Choroid plexus epithelial cell (primary cell): Measurements from ENCODE around the gene EHMT1.

Experiments
- DNase-seq: peaks from one replicate; pipeline ENCODE4 v3.0.0-alpha.2; 2010; ENCODE audit warnings: low read depth
- H3K4me3 ChIP-seq: 2 replicates; pipeline ENCODE4 v1.5.1; 2011; ENCODE audit warnings: low read depth, mild to moderate bottlenecking, control low read depth, low read length, moderate library complexity
- TF ChIP-seq, protein P1 (sequence below): conservative IDR thresholded peaks from 2 replicates; pipeline ENCODE4 v1.5.1; 2011; ENCODE audit warnings: low read depth, mild to moderate bottlenecking, control low read depth, inconsistent platforms, low read length, moderate library complexity

The EHMT1 gene

DNA sequence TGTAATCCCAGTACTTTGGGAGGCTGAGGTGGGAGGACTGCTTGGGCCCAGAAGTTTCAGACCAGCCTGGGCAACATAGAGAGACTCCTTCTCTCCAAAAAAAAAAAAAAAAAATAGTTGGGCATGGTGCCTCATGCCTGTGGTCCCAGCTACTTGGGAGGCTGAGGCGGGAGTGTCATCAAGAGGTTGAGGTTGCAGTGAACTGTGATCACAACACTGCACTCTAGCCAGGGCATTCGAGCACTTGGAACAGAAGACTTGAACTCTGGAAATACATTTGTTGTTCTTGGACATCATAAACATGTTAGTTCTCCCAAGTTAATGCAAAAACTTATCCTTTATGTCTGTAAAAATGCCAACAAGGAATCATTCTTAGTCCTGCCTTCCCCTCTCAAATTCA, 29.6 kb downstream of the EHMT1 start:
- peak; percentile 35 for DNase-seq
- TF ChIP-seq, protein P1, sequence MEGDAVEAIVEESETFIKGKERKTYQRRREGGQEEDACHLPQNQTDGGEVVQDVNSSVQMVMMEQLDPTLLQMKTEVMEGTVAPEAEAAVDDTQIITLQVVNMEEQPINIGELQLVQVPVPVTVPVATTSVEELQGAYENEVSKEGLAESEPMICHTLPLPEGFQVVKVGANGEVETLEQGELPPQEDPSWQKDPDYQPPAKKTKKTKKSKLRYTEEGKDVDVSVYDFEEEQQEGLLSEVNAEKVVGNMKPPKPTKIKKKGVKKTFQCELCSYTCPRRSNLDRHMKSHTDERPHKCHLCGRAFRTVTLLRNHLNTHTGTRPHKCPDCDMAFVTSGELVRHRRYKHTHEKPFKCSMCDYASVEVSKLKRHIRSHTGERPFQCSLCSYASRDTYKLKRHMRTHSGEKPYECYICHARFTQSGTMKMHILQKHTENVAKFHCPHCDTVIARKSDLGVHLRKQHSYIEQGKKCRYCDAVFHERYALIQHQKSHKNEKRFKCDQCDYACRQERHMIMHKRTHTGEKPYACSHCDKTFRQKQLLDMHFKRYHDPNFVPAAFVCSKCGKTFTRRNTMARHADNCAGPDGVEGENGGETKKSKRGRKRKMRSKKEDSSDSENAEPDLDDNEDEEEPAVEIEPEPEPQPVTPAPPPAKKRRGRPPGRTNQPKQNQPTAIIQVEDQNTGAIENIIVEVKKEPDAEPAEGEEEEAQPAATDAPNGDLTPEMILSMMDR: no peak
- no peak overlapping the region for H3K4me3 ChIP-seq

GRCh38 chr9:137649553-137649952, 30.7 kb downstream of the EHMT1 start:
- no peak overlapping the region for H3K4me3 ChIP-seq
- DNase-seq: no peak
- TF ChIP-seq, protein P1: no peak

- no peak for DNase-seq
- no peak overlapping the region for H3K4me3 ChIP-seq
- TF ChIP-seq, protein P1: no peak
Observed at GRCh38 chr9:137650259-137650658, 31.5 kb downstream of the EHMT1 start.

- H3K4me3 ChIP-seq: no peak overlapping the region
- no peak for DNase-seq
- TF ChIP-seq, protein P1: no peak
Observed at GRCh38 chr9:137650779-137651178, 32.0 kb downstream of the EHMT1 start.

DNA sequence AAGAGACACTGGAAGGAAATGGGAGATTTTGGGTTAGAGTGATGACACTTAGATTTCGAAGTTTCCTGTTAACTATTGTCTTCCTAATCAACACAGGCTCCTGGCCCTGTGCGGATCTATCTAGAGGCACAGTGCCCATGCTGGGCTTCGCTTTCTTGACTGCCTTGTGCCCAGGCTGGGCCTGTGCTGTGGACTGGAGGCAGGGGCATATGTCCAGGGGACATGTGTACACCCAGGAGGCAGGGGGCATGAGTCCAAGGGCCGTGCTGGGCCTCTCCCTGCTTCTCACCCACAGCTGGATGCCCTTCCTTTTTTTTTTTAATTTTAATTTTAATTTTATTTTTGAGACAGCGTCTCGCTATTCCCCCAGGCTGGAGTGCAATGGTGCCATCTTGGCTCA, 37.6 kb downstream of the EHMT1 start:
- DNase-seq: no peak
- TF ChIP-seq, protein P1: no peak
- no peak overlapping the region for H3K4me3 ChIP-seq

GRCh38 chr9:137657606-137658005, 38.8 kb downstream of the EHMT1 start:
- TF ChIP-seq, protein P1: no peak
- no peak overlapping the region for H3K4me3 ChIP-seq
- no peak for DNase-seq

- TF ChIP-seq, protein P1: no peak
- no peak for DNase-seq
- H3K4me3 ChIP-seq: no peak overlapping the region
Observed at GRCh38 chr9:137658781-137659180, 40.0 kb downstream of the EHMT1 start.
